Sigmoid colon (tissue), 7 donors: ENCODE results near the gene BLMH. TPM values are rescaled to one million over a fixed set of nuclear protein-coding genes. Genes with fewer than 3 reads are reported as not detected.

Experiments used
- DNase-seq: peaks from one replicate; pipeline ENCODE4 v3.0.0-alpha.2; 2019
- H3K27ac ChIP-seq, 4 donors: fragments of 200-600 bp; sonication (generic); one replicate each; pipeline ENCODE4 v1.5.1; 2016 to 2019; ENCODE audit warnings: mild to moderate bottlenecking in 1 of 4
- H3K27me3 ChIP-seq, 3 donors: fragments of 200-600 bp; sonication (generic); one replicate each; pipeline ENCODE4 v1.5.1; 2019; ENCODE audit warnings: mild to moderate bottlenecking in 1 of 3
- H3K36me3 ChIP-seq, 4 donors: fragments of 200-600 bp; sonication (generic); one replicate each; pipeline ENCODE4 v1.5.1; 2016 to 2019
- H3K4me1 ChIP-seq, 4 donors: fragments of 200-600 bp; sonication (generic); one replicate each; pipeline ENCODE4 v1.5.1; 2017 to 2019
- H3K4me3 ChIP-seq, 4 donors: fragments of 200-600 bp; sonication (generic); one replicate each; pipeline ENCODE4 v1.5.1; 2017 to 2019; ENCODE audit warnings: mild to moderate bottlenecking in 2 of 4, moderate library complexity in 1 of 4
- H3K9me3 ChIP-seq, 4 donors: fragments of 200-600 bp in 3 of 4; sonication (generic) in 3 of 4; one replicate each; pipeline versions ENCODE4 v1.5.1 to v1.6.1; 2013 to 2019
- CTCF ChIP-seq, 4 experiments: fragments of 450-650 bp in 3 of 4; fragments of 200-600 bp in 1 of 4; IDR thresholded peaks; one replicate each; pipeline ENCODE4 v1.5.1; 2016 to 2019; ENCODE audit warnings: antibody characterized with exemption in 4 of 4, mild to moderate bottlenecking in 3 of 4, moderate library complexity in 2 of 4
- EP300 ChIP-seq, 4 donors: sonication (generic); formaldehyde crosslinking; IDR thresholded peaks; one replicate each; pipeline ENCODE4 v1.6.1; 2017; ENCODE audit warnings: antibody characterized with exemption in 4 of 4
- POLR2A ChIP-seq, 2 donors: fragments of 450-650 bp; IDR thresholded peaks; one replicate each; pipeline ENCODE4 v1.6.1; 2016; ENCODE audit warnings: antibody characterized with exemption in 2 of 2, mild to moderate bottlenecking in 2 of 2, moderate library complexity in 2 of 2
- POLR2AphosphoS5 ChIP-seq, 4 donors: sonication (generic); formaldehyde crosslinking; IDR thresholded peaks; one replicate each; pipeline ENCODE4 v1.6.1; 2017; ENCODE audit warnings: antibody characterized with exemption in 4 of 4
- WGBS, 2 donors: extraction: QIAGEN DNeasy Blood & Tissue Kit; methylation state at CpG; one replicate each; pipeline ENCODE4 v1.1.7; 2013; 5-methylcytosine and 5-hydroxymethylcytosine counted together
- intact Hi-C: fragments of 100-400 bp; cut with DNase I; formaldehyde crosslinking; loops from one replicate; pipeline ENCODE4 v1.15.1; 2023
- polyA plus RNA-seq, 3 donors: library from polyadenylated mRNA; stranded (reverse); fragments of 200-250 nt; gene quantifications; one replicate each; pipeline ENCODE4 v1.2.3, GENCODE V29; 2013
- total RNA-seq, 4 donors: library from RNA; depleted of rRNA; stranded (reverse); fragments of >200 nt; gene quantifications; one replicate each; pipeline ENCODE4 v1.1.0, GENCODE V29; 2016
- donor health status: healthy with polysubstance abuse.
- donor health status: Bipolar disorder and iron deficiency.
- donor health status: healthy.

BLMH gene
- total and polyA plus RNA-seq, 7 donors: 8.6 to 33.8 (median 20.8) TPM

DNA sequence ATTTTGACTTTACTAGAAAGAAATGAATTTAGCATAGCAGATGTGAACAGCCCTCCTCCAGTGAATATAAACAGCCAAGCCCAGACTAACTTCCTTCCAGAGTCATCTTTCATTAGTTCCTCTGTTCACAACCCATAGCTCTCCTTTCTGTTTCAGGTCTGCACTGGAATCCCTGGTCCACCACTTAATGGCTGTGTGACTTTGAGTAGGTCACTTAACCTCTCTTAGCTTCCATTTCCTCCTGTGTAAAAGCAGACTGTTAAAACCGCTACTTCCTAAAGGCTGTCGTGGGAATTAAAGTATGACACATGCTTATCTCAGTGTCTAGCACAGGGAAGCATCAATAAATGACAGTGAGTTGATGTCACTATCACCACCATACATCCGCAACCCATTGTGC lies 63.7 kb downstream of the BLMH start:
- WGBS, 2 donors: 86 to 90% methylated on average over 3 of the region's 3 CpGs
- H3K27me3 ChIP-seq: peaks cover 0 to 16% (median 0%) of the 10 kb centered on the region in 3 donors
- intact Hi-C loops: no loop called here

GRCh38 chr17:30226878-30227277 lies 64.9 kb downstream of the BLMH start:
- Histone ChIP-seq H3K27me3 (peaks cover 0 to 16% (median 0%) of the 10 kb centered on the region in 3 donors), H3K9me3 (no peaks in the 10 kb centered on the region), H3K27ac (no peak overlapping the region), H3K36me3 (no peaks in the 10 kb centered on the region), H3K4me3 (no peak overlapping the region), H3K4me1 (no peaks in the 10 kb centered on the region)
- DNase-seq: no peak
- intact Hi-C loops: no loop called here
- 91 to 92% methylated on average over 10 of the region's 10 CpGs for WGBS, 2 donors
- no peak for TF ChIP-seq EP300 (IDR thresholded peaks at IDR 0.05)
- TF ChIP-seq POLR2A (IDR thresholded peaks at IDR 0.05): no peak
- no peak for TF ChIP-seq POLR2AphosphoS5 (IDR thresholded peaks at IDR 0.05)

More for the DNA sequence above, 63.7 kb downstream of the BLMH start:
- Histone ChIP-seq H3K4me3 (no peak overlapping the region), H3K27ac (no peak overlapping the region), H3K9me3 (no peaks in the 10 kb centered on the region), H3K36me3 (no peaks in the 10 kb centered on the region), H3K4me1 (no peaks in the 10 kb centered on the region)
- DNase-seq: no peak
- TF ChIP-seq EP300 (IDR thresholded peaks at IDR 0.05): no peak
- TF ChIP-seq POLR2A (IDR thresholded peaks at IDR 0.05): no peak
- no peak for TF ChIP-seq CTCF (IDR thresholded peaks at IDR 0.05)
- no peak for TF ChIP-seq POLR2AphosphoS5 (IDR thresholded peaks at IDR 0.05)

DNA sequence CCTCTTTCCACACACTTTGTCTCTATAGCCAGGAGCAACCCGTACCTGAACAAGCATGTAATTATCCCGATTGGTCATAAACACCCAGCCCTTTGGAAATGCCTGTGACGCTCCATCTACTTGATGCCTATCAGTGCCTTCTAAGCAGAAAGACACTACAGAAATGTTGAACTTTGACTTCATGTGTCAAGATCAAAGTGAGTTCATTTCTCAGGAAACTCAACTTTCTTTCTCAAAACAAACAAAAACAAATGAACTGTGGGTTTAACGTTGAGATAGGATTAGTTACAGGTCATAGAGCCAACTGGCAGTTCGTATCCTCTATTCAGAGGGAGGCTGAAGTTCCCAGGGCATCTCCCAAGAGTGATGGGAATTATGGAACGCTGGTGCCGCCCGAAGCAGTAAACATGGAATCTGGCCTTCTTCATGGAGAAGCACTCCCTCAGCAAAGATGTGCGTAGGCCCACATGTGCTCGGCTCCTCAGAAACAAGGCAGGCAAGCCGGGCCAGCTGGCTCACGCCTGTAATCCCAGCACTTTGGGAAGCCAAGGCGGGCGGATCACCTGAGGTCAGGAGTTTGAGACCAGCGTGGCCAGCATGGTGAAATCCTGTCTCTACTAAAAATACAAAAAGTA lies 65.7 kb downstream of the BLMH start:
- H3K9me3 ChIP-seq: no peaks in the 10 kb centered on the region
- H3K36me3 ChIP-seq: no peaks in the 10 kb centered on the region
- H3K4me1 ChIP-seq: no peaks in the 10 kb centered on the region
- peaks cover 0 to 16% (median 0%) of the 10 kb centered on the region in 3 donors for H3K27me3 ChIP-seq
- no peak overlapping the region for H3K4me3 ChIP-seq
- no peak for DNase-seq
- TF ChIP-seq POLR2AphosphoS5 (IDR thresholded peaks at IDR 0.05) (no peak), POLR2A (IDR thresholded peaks at IDR 0.05) (no peak), EP300 (IDR thresholded peaks at IDR 0.05) (no peak), CTCF (IDR thresholded peaks at IDR 0.05) (no peak)
- no peak overlapping the region for H3K27ac ChIP-seq
- WGBS, 2 donors: 55 to 81% methylated on average over 15 of the region's 15 CpGs
- intact Hi-C loops: no loop called here

DNA sequence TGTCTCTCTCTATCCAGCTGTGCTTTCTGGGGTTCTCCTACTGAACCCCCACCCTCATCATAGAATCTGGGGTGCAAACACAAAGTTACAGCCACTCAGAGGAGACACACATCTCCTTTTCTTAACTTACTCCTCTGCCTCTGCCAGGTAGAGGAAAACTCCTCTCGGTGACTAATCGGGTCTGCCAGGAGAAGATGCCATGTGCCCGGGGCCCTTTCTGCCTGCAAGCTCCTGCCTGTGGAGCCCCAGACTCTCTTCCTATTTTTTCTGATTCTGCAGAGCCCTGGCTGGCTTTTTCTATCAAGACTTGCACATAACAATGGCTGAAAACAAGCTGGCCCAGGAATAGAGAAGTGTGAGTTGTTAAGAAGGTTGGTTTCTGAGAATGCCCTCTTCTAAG lies 66.6 kb downstream of the BLMH start:
- Histone ChIP-seq H3K9me3 (no peaks in the 10 kb centered on the region), H3K36me3 (no peaks in the 10 kb centered on the region), H3K27me3 (peaks cover 0 to 16% (median 0%) of the 10 kb centered on the region in 3 donors), H3K4me3 (no peak overlapping the region), H3K4me1 (no peaks in the 10 kb centered on the region), H3K27ac (no peak overlapping the region)
- no peak for DNase-seq
- TF ChIP-seq EP300 (IDR thresholded peaks at IDR 0.05) (no peak), CTCF (IDR thresholded peaks at IDR 0.05) (no peak), POLR2AphosphoS5 (IDR thresholded peaks at IDR 0.05) (no peak), POLR2A (IDR thresholded peaks at IDR 0.05) (no peak)
- intact Hi-C loops: no loop called here
- 85 to 89% methylated on average over 3 of the region's 3 CpGs for WGBS, 2 donors

DNA sequence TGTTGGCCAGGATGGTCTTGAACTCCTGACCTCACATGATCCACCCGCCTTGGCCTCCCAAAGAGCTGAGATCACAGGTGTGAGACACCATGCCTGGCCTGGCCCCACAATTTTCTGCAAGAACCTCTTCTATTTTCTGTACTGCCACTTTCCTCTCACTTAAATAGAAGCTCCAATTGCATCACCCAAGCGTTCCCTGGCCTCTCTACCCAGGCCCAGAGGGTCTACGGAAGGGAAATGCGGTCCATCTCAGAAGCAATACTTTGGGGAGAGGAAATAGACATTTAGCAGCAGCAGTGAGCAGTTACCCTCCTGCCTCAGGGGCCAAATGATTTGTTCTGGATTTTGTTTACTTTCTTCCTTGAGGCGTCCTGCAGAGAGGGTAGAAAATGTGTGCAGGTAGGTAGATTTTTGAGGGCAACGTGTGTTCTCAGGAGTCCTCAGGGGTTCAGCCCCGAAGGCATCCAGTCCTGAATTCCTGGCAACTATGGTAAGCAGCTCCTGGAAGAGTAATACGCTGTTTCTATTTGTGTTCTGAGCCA lies 67.3 kb downstream of the BLMH start:
- intact Hi-C loops: no loop called here
- TF ChIP-seq EP300 (IDR thresholded peaks at IDR 0.05) (no peak), POLR2AphosphoS5 (IDR thresholded peaks at IDR 0.05) (no peak), POLR2A (IDR thresholded peaks at IDR 0.05) (no peak), CTCF (IDR thresholded peaks at IDR 0.05) (no peak)
- Histone ChIP-seq H3K4me3 (no peak overlapping the region), H3K36me3 (no peaks in the 10 kb centered on the region), H3K4me1 (no peaks in the 10 kb centered on the region), H3K27ac (no peak overlapping the region), H3K27me3 (peaks cover 0 to 13% (median 0%) of the 10 kb centered on the region in 3 donors), H3K9me3 (no peaks in the 10 kb centered on the region)
- 81 to 86% methylated on average over 8 of the region's 8 CpGs for WGBS, 2 donors
- DNase-seq: no peak
